CD4-positive, CD25-positive, alpha-beta regulatory T cell (primary cell): ENCODE results near the gene HOXD4. TPM values are rescaled to one million over a fixed set of nuclear protein-coding genes. Genes with fewer than 3 reads are reported as not detected.

Source experiments
- ATAC-seq, 2 donors: fragments of 150-1000 bp; cut with Tn5 transposase; one replicate each; pipeline ENCODE4 v1.10.0; 2021; ENCODE audit warnings: low read depth in 2 of 2, moderate number of reproducible peaks in 2 of 2, moderate library complexity in 1 of 2
- DNase-seq, 3 donors: peaks; one replicate each; pipeline versions ENCODE4 v3.0.0 to v3.0.0-alpha.2; 2012 to 2022; ENCODE audit warnings: mixed read lengths in 1 of 3
- H3K27ac ChIP-seq: one replicate; pipeline ENCODE4 v1.7.0; 2013; ENCODE audit warnings: mild to moderate bottlenecking, low read length; ENCODE audit not compliant: insufficient read depth, poor library complexity, severe bottlenecking
- H3K27me3 ChIP-seq: one replicate; pipeline ENCODE4 v1.7.0; 2013; ENCODE audit warnings: low read length; ENCODE audit not compliant: control insufficient read depth, insufficient read depth
- H3K36me3 ChIP-seq: one replicate; pipeline ENCODE4 v1.7.0; 2013; ENCODE audit warnings: mild to moderate bottlenecking, low read length, moderate library complexity; ENCODE audit not compliant: control insufficient read depth, insufficient read depth
- H3K4me1 ChIP-seq: 2 replicates; pipeline ENCODE4 v1.7.0; 2013; ENCODE audit warnings: mild to moderate bottlenecking, low read length; ENCODE audit not compliant: insufficient read depth, control insufficient read depth, poor library complexity, severe bottlenecking
- H3K4me3 ChIP-seq: one replicate; pipeline ENCODE4 v1.7.0; 2013; ENCODE audit warnings: low read depth, mild to moderate bottlenecking, low read length, moderate library complexity
- H3K9me3 ChIP-seq, 2 experiments: 1 replicate in 1 of 2; 2 replicates in 1 of 2; pipeline ENCODE4 v1.7.0; 2013; ENCODE audit warnings: low read length in 2 of 2, mild to moderate bottlenecking in 1 of 2, moderate library complexity in 1 of 2; ENCODE audit not compliant: control insufficient read depth in 2 of 2
- H3K27ac Mint-ChIP-seq, 3 donors: one replicate each; pipeline ENCODE4 v1.8.0; 2020 to 2022; ENCODE audit warnings: mild to moderate bottlenecking in 3 of 3, mixed read lengths in 3 of 3, moderate library complexity in 2 of 3
- H3K27me3 Mint-ChIP-seq: one replicate; pipeline ENCODE4 v1.8.0; 2022; ENCODE audit warnings: mild to moderate bottlenecking, mixed read lengths
- H3K36me3 Mint-ChIP-seq: one replicate; pipeline ENCODE4 v1.8.0; 2020; ENCODE audit warnings: mixed read lengths
- H3K4me1 Mint-ChIP-seq, 4 donors: one replicate each; pipeline ENCODE4 v1.8.0; 2020 to 2022; ENCODE audit warnings: mixed read lengths in 4 of 4, mild to moderate bottlenecking in 1 of 4
- H3K4me3 Mint-ChIP-seq, 4 donors: one replicate each; pipeline ENCODE4 v1.8.0; 2020 to 2022; ENCODE audit warnings: mild to moderate bottlenecking in 4 of 4, mixed read lengths in 4 of 4, moderate library complexity in 3 of 4
- H3K9me3 Mint-ChIP-seq, 7 donors: one replicate each; pipeline ENCODE4 v1.8.0; 2020 to 2022; ENCODE audit warnings: mixed read lengths in 7 of 7, mild to moderate bottlenecking in 3 of 7, moderate library complexity in 2 of 7
- polyA plus RNA-seq, 4 donors: library from polyadenylated mRNA; unstranded; fragments of 300-500 nt; fragmentation: Illumina TruSeq; gene quantifications; one replicate each; pipeline ENCODE4 v1.2.3, GENCODE V29; 2021
- total RNA-seq: library from RNA; stranded (reverse); gene quantifications from one replicate; pipeline ENCODE4 v1.2.3, GENCODE V29; 2022

Gene HOXD4
- total and polyA plus RNA-seq, 5 donors from 2014 or later: not detected

DNA sequence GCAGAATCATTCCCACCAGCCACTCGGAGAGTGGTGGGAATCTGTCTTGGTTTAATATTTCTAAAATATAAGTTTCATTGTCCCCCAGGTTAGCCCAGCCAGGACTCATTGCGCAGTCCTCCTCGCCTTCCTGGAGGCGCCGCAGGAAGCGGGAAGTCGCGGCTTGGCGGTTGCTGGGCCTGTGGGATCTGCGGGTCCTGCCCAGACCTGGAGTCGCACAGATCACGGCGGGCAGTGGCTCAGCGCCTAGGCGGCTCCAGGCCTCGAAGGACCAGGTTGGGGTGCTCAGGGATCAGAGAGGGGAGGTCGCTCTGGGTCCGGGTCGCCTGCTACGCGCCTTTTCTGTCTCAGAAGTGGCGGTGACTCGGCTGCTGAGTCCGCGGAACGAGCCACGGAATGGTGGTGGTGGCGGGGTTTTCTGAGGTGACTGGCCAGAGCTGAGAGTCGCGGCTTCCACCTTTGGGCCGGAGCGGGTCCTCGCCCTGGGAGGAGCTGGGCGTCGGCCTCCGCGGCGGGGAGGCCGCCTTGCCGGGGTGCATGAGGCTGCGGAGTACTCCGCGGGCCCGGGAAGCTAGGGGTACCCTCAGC lies 8.4 kb downstream of the HOXD4 start:
- H3K27ac ChIP-seq: no peak overlapping the region
- Mint-ChIP-seq H3K9me3 (peaks cover 0 to 12% (median 4%) of the 10 kb centered on the region in 7 donors), H3K36me3 (peaks cover 4% of the 10 kb centered on the region), H3K4me3 (peak overlapping the region in 1 of 4 donors; percentile 61), H3K27ac (no peak overlapping the region), H3K27me3 (peaks cover 92% of the 10 kb centered on the region), H3K4me1 (peaks cover 0 to 18% (median 3%) of the 10 kb centered on the region in 4 donors)
- no peak overlapping the region for H3K4me3 ChIP-seq
- ATAC-seq (no peak), DNase-seq (no peak)
- H3K4me1 ChIP-seq: peaks cover 6% of the 10 kb centered on the region
- no peaks in the 10 kb centered on the region for H3K36me3 ChIP-seq
- peaks cover 0 to 3% of the 10 kb centered on the region in 2 experiments for H3K9me3 ChIP-seq
- peaks cover 43% of the 10 kb centered on the region for H3K27me3 ChIP-seq

DNA sequence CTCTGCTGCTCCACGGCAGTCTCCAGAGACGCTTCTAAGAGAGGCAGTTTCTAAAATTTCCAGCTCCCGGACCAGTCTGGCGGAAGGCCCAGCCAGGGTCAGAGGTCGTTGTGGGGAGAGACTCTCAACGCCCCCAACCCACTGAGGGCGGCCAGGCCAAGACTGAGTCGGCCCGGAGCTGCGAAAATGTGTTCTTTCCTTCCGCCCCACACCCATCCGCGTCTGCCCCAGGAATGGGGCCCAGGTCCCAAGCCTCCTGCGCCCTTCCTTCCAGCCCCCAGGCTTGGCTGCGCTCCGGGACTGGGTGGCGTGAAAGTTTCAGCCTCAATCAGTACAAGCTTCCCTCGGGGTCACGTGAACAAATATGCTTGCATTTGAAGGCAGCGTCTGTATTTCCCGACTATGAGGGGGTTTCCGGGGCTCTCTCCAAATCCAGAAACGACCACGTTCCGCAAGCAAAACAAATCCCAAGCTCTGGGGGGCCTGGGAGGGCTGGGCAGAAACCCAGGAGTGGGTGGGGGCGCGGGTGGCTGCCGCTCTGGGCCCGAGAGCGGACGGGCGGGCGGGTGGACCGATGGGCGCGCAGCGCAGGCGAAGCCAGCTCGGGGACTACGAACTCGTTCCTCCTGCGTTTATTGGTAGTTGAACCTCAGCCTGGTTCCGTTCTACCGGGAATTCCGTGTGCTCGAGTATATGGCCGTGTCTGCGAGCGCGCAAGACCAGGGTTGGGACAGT lies 9.1 kb downstream of the HOXD4 start:
- peaks cover 0 to under 1% of the 10 kb centered on the region in 2 experiments for H3K9me3 ChIP-seq
- H3K27me3 Mint-ChIP-seq: peaks cover 92% of the 10 kb centered on the region

DNA sequence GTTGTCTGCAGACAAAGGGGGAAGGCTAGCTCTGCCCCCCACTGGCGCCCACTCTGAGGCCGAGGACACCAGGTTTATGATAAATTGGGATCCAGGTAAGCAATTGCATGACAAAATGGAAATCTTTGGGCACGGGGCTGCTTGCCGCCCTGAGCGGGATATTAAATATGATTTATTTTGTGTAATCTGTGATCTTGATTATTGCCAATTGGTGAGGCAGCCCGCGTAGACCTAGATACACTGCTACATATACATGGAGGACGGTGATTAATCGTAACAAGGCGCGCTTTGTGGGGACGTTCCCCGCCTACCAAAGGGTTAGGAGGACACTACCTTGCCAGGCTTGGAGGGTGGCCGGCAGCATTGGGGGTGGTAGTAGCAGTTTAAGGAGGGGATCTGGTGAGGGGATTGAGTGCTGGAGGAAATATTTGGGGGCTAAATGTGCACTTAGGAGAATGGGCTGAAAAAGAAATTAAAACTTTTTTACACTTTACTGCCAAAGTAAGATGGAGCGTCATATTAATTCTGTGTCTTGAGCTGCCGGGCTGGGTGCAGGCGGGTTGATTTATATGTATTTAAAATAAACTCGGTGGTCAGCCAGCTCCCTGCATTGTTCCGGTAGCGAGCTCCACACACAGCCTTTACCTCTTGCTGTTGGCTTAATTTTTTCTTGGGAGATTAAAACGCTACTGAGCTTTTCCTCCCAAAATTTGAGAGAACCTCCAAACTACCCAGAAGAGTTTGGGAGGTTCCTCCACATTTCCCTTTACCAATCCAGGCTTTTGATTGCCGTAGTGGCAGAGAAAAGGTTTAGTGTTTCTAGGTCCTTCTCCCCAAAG lies 9.9 kb downstream of the HOXD4 start:
- H3K4me3 Mint-ChIP-seq: peak overlapping the region in 1 of 4 donors; percentile 35
- peak overlapping the region in 1 of 3 donors; percentile 75 for H3K27ac Mint-ChIP-seq
- H3K9me3 ChIP-seq: no peaks in the 10 kb centered on the region

More for the DNA sequence above, 9.1 kb downstream of the HOXD4 start:
- Histone ChIP-seq H3K27ac (no peak overlapping the region), H3K36me3 (no peaks in the 10 kb centered on the region), H3K4me1 (peaks cover 6% of the 10 kb centered on the region), H3K4me3 (no peak overlapping the region), H3K27me3 (peaks cover 38% of the 10 kb centered on the region)
- Mint-ChIP-seq H3K36me3 (peaks cover 4% of the 10 kb centered on the region), H3K27ac (no peak overlapping the region), H3K9me3 (peaks cover 0 to 12% (median 4%) of the 10 kb centered on the region in 7 donors), H3K4me3 (peak overlapping the region in 1 of 4 donors; percentile 35), H3K4me1 (peaks cover 0 to 21% (median 3%) of the 10 kb centered on the region in 4 donors)
- DNase-seq (no peak), ATAC-seq (no peak)

DNA sequence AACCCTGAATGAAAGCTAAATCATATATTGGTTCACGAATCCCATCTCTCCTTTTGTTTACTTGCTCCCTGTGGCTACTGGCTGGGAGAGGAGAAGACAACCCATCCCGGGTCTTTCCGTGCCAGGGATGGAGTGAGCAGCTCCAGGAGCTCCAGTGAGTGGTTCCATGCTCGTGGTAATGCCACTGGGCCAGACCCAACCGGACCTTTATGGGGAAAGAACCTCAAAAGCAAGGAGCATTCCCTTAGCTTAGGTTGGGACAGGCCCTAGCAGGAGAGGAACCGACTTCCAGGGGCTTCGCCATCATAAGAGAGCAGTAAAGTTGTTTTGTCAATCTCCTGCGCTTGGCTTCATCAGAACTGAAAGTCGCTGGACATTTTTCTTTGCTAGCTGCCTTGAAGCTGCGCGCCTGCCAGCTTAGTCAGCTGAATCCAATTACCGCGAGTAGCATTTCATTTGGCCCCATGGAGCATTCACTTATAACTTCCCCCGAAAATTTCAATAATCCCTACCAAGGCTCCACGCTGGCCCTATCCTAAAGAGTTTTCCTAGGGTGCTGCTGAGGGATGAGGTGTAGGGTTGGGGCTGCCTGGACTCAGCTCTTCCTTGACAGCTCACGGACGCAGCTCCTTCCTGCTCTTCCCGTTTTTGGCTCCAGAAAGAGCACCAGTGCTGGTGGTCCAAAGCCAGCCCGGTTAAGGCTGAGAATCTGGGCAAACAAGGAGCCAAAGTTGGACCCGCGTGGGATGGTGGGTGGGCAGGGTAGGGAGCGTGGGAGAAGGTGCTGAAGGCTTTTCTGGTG lies 10.7 kb downstream of the HOXD4 start:
- H3K9me3 ChIP-seq: no peaks in the 10 kb centered on the region
- Mint-ChIP-seq H3K9me3 (peaks cover 0 to 12% (median 4%) of the 10 kb centered on the region in 7 donors), H3K4me1 (peaks cover 0 to 21% (median 3%) of the 10 kb centered on the region in 4 donors), H3K36me3 (peaks cover 4% of the 10 kb centered on the region), H3K27me3 (peaks cover 95% of the 10 kb centered on the region), H3K4me3 (no peak overlapping the region), H3K27ac (no peak overlapping the region)
- no peaks in the 10 kb centered on the region for H3K36me3 ChIP-seq
- ATAC-seq: no peak
- H3K4me1 ChIP-seq: peaks cover 5% of the 10 kb centered on the region
- no peak for DNase-seq
- H3K4me3 ChIP-seq: no peak overlapping the region
- peaks cover 44% of the 10 kb centered on the region for H3K27me3 ChIP-seq
- H3K27ac ChIP-seq: no peak overlapping the region

More for the DNA sequence above, 9.9 kb downstream of the HOXD4 start:
- ATAC-seq (no peak), DNase-seq (no peak)
- H3K4me1 Mint-ChIP-seq: peaks cover 0 to 21% (median 3%) of the 10 kb centered on the region in 4 donors
- peaks cover 0 to 12% (median 4%) of the 10 kb centered on the region in 7 donors for H3K9me3 Mint-ChIP-seq
- H3K36me3 Mint-ChIP-seq: peaks cover 4% of the 10 kb centered on the region
- H3K27me3 Mint-ChIP-seq: peaks cover 95% of the 10 kb centered on the region
- H3K27me3 ChIP-seq: peaks cover 38% of the 10 kb centered on the region
- H3K4me1 ChIP-seq: peaks cover 6% of the 10 kb centered on the region
- H3K27ac ChIP-seq: no peak overlapping the region
- H3K4me3 ChIP-seq: no peak overlapping the region
- no peaks in the 10 kb centered on the region for H3K36me3 ChIP-seq

- DNase-seq: no peak
- no peak for ATAC-seq
- Mint-ChIP-seq H3K27me3 (peaks cover 96% of the 10 kb centered on the region), H3K4me1 (peaks cover 0 to 18% (median 0%) of the 10 kb centered on the region in 4 donors), H3K36me3 (peaks cover 4% of the 10 kb centered on the region), H3K27ac (no peak overlapping the region), H3K4me3 (peak overlapping the region in 1 of 4 donors; percentile 57), H3K9me3 (peaks cover 0 to 10% (median 4%) of the 10 kb centered on the region in 7 donors)
- Histone ChIP-seq H3K4me1 (no peaks in the 10 kb centered on the region), H3K36me3 (no peaks in the 10 kb centered on the region), H3K27me3 (peaks cover 47% of the 10 kb centered on the region), H3K4me3 (no peak overlapping the region), H3K9me3 (no peaks in the 10 kb centered on the region), H3K27ac (no peak overlapping the region)
These were observed 11.7 kb downstream of the HOXD4 start for GRCh38 chr2:176162911-176163671.

GRCh38 chr2:176163672-176164056 lies 12.3 kb downstream of the HOXD4 start:
- peaks cover 0 to 10% (median 4%) of the 10 kb centered on the region in 7 donors for H3K9me3 Mint-ChIP-seq
- Histone ChIP-seq H3K4me3 (no peak overlapping the region), H3K36me3 (no peaks in the 10 kb centered on the region), H3K27me3 (peaks cover 47% of the 10 kb centered on the region), H3K27ac (no peak overlapping the region), H3K9me3 (no peaks in the 10 kb centered on the region), H3K4me1 (no peaks in the 10 kb centered on the region)
- ATAC-seq (no peak), DNase-seq (no peak)
- peaks cover 0 to 14% (median 0%) of the 10 kb centered on the region in 4 donors for H3K4me1 Mint-ChIP-seq
- peaks cover 4% of the 10 kb centered on the region for H3K36me3 Mint-ChIP-seq
- H3K4me3 Mint-ChIP-seq: no peak overlapping the region
- H3K27me3 Mint-ChIP-seq: peaks cover 93% of the 10 kb centered on the region
- H3K27ac Mint-ChIP-seq: no peak overlapping the region
